IPS-20b (cell line): ENCODE results near the gene CDYL.

Experiments
- H3K27ac ChIP-seq: one replicate; pipeline ENCODE4 v1.5.1; 2013; ENCODE audit warnings: low read length
- H3K27me3 ChIP-seq: 2 replicates; pipeline ENCODE4 v1.6.1; 2013; ENCODE audit warnings: mild to moderate bottlenecking, low read length, inconsistent platforms; ENCODE audit not compliant: insufficient read depth
- H3K36me3 ChIP-seq: 2 replicates; pipeline ENCODE4 v1.6.1; 2013; ENCODE audit warnings: low read depth, mild to moderate bottlenecking, inconsistent platforms, low read length, moderate library complexity; ENCODE audit not compliant: insufficient read depth
- H3K4me1 ChIP-seq: 2 replicates; pipeline ENCODE4 v1.6.1; 2013; ENCODE audit warnings: mild to moderate bottlenecking, control low read depth, inconsistent platforms, low read length, moderate library complexity; ENCODE audit not compliant: insufficient read depth
- H3K4me3 ChIP-seq: 2 replicates; pipeline ENCODE4 v1.5.1; 2013; ENCODE audit warnings: mild to moderate bottlenecking, low read length, inconsistent platforms
- H3K9ac ChIP-seq: 2 replicates; pipeline ENCODE4 v1.6.1; 2013; ENCODE audit warnings: low read depth, mild to moderate bottlenecking, inconsistent platforms, low read length, moderate library complexity
- H3K9me3 ChIP-seq: 2 replicates; pipeline ENCODE4 v1.6.1; 2013; ENCODE audit warnings: mild to moderate bottlenecking, low read depth, low read length, inconsistent platforms; ENCODE audit not compliant: insufficient read depth

The CDYL gene

GRCh38 chr6:4890627-4891026, 114.4 kb downstream of the CDYL start:
- no peaks in the 10 kb centered on the region; the same call in 1 of the 2 replicates for H3K4me1 ChIP-seq
- H3K9me3 ChIP-seq = no peaks in the 10 kb centered on the region
- peaks cover 38% of the 10 kb centered on the region for H3K36me3 ChIP-seq
- no peak overlapping the region for H3K4me3 ChIP-seq
- H3K27ac ChIP-seq = no peak overlapping the region
- no peaks in the 10 kb centered on the region for H3K27me3 ChIP-seq
- no peak overlapping the region for H3K9ac ChIP-seq

- no peaks in the 10 kb centered on the region for H3K9me3 ChIP-seq
- H3K27me3 ChIP-seq = no peaks in the 10 kb centered on the region
- no peaks in the 10 kb centered on the region; the same call in 1 of the 2 replicates for H3K4me1 ChIP-seq
- H3K36me3 ChIP-seq = peaks cover 43% of the 10 kb centered on the region
- no peak overlapping the region for H3K27ac ChIP-seq
- no peak overlapping the region for H3K4me3 ChIP-seq
- no peak overlapping the region for H3K9ac ChIP-seq
These were observed 114.9 kb downstream of the CDYL start for GRCh38 chr6:4891141-4891540.

- Histone ChIP-seq H3K4me3 (no peak overlapping the region), H3K27ac (no peak overlapping the region), H3K4me1 (no peaks in the 10 kb centered on the region; the same call in 1 of the 2 replicates), H3K9me3 (no peaks in the 10 kb centered on the region), H3K27me3 (no peaks in the 10 kb centered on the region), H3K9ac (no peak overlapping the region), H3K36me3 (peaks cover 57% of the 10 kb centered on the region)
These were observed 116.7 kb downstream of the CDYL start for GRCh38 chr6:4892785-4893485.

GRCh38 chr6:4894049-4894448, 117.8 kb downstream of the CDYL start:
- H3K9ac ChIP-seq = no peak overlapping the region
- H3K9me3 ChIP-seq = no peaks in the 10 kb centered on the region
- no peaks in the 10 kb centered on the region for H3K4me1 ChIP-seq
- H3K27me3 ChIP-seq = no peaks in the 10 kb centered on the region
- peaks cover 68% of the 10 kb centered on the region for H3K36me3 ChIP-seq
- H3K4me3 ChIP-seq = no peak overlapping the region
- H3K27ac ChIP-seq = no peak overlapping the region

GRCh38 chr6:4895971-4896370, 119.8 kb downstream of the CDYL start:
- H3K36me3 ChIP-seq = peaks cover 74% of the 10 kb centered on the region
- H3K27me3 ChIP-seq = no peaks in the 10 kb centered on the region
- H3K4me3 ChIP-seq = no peak overlapping the region
- H3K27ac ChIP-seq = no peak overlapping the region
- H3K4me1 ChIP-seq = no peaks in the 10 kb centered on the region
- no peak overlapping the region for H3K9ac ChIP-seq
- no peaks in the 10 kb centered on the region for H3K9me3 ChIP-seq

- Histone ChIP-seq H3K27ac (no peak overlapping the region), H3K9me3 (no peaks in the 10 kb centered on the region), H3K36me3 (peaks cover 74% of the 10 kb centered on the region), H3K9ac (no peak overlapping the region), H3K4me1 (no peaks in the 10 kb centered on the region), H3K27me3 (no peaks in the 10 kb centered on the region), H3K4me3 (no peak overlapping the region)
These were observed 120.2 kb downstream of the CDYL start for GRCh38 chr6:4896401-4896800.

- Histone ChIP-seq H3K9me3 (no peaks in the 10 kb centered on the region), H3K4me1 (no peaks in the 10 kb centered on the region), H3K27me3 (no peaks in the 10 kb centered on the region), H3K36me3 (peaks cover 64% of the 10 kb centered on the region), H3K9ac (no peak overlapping the region), H3K27ac (no peak overlapping the region), H3K4me3 (no peak overlapping the region)
These were observed 123.2 kb downstream of the CDYL start for GRCh38 chr6:4899249-4900034.

GRCh38 chr6:4901386-4902061, 125.3 kb downstream of the CDYL start:
- Histone ChIP-seq H3K9me3 (no peaks in the 10 kb centered on the region), H3K27ac (no peak overlapping the region), H3K36me3 (peaks cover 51% of the 10 kb centered on the region), H3K27me3 (no peaks in the 10 kb centered on the region), H3K4me1 (no peaks in the 10 kb centered on the region), H3K4me3 (no peak overlapping the region), H3K9ac (no peak overlapping the region)

- H3K36me3 ChIP-seq = peaks cover 48% of the 10 kb centered on the region
- H3K4me1 ChIP-seq = no peaks in the 10 kb centered on the region
- H3K27ac ChIP-seq = no peak overlapping the region
- H3K4me3 ChIP-seq = no peak overlapping the region
- H3K9ac ChIP-seq = no peak overlapping the region
- H3K9me3 ChIP-seq = no peaks in the 10 kb centered on the region
- H3K27me3 ChIP-seq = no peaks in the 10 kb centered on the region
These were observed 126.2 kb downstream of the CDYL start for GRCh38 chr6:4902363-4902762.

GRCh38 chr6:4903121-4903520, 126.9 kb downstream of the CDYL start:
- Histone ChIP-seq H3K9ac (no peak overlapping the region), H3K4me3 (no peak overlapping the region), H3K27me3 (no peaks in the 10 kb centered on the region), H3K9me3 (no peaks in the 10 kb centered on the region), H3K4me1 (peaks cover 5% of the 10 kb centered on the region; the same call in 1 of the 2 replicates), H3K36me3 (peaks cover 44% of the 10 kb centered on the region), H3K27ac (no peak overlapping the region)

- H3K4me1 ChIP-seq = peaks cover 10% of the 10 kb centered on the region
- H3K9me3 ChIP-seq = no peaks in the 10 kb centered on the region
- no peak overlapping the region for H3K9ac ChIP-seq
- H3K27me3 ChIP-seq = no peaks in the 10 kb centered on the region
- peaks cover 39% of the 10 kb centered on the region for H3K36me3 ChIP-seq
- H3K4me3 ChIP-seq = no peak overlapping the region
- H3K27ac ChIP-seq = no peak overlapping the region
These were observed 127.7 kb downstream of the CDYL start for GRCh38 chr6:4903751-4904370.
